Heart left ventricle (tissue), 16 donors: ENCODE results near the gene SORCS2. TPM values are rescaled to one million over a fixed set of nuclear protein-coding genes. Genes with fewer than 3 reads are reported as not detected.

ENCODE experiments used
- ATAC-seq, 4 donors: fragments of 200-7000 bp; cut with Tn5 transposase; one replicate each; pipeline ENCODE4 v1.9.1; 2020 to 2022; ENCODE audit warnings: moderate library complexity in 4 of 4, mild to moderate bottlenecking in 3 of 4, moderate number of reproducible peaks in 1 of 4
- DNase-seq, 5 donors: peaks; one replicate each; pipeline ENCODE4 v3.0.0-alpha.2; 2020
- H3K27ac ChIP-seq, 12 donors: fragments of 200-600 bp; sonication (generic) in 4 of 12; one replicate each; pipeline versions ENCODE4 v1.5.0 to v1.8.0; 2016 to 2022; ENCODE audit warnings: mild to moderate bottlenecking in 2 of 12
- H3K27me3 ChIP-seq, 9 donors: fragments of 200-600 bp; sonication (generic) in 2 of 9; one replicate each; pipeline versions ENCODE4 v1.5.1 to v1.8.0; 2016 to 2022; ENCODE audit warnings: mild to moderate bottlenecking in 3 of 9
- H3K36me3 ChIP-seq, 9 donors: fragments of 200-600 bp; sonication (generic) in 2 of 9; one replicate each; pipeline versions ENCODE4 v1.5.0 to v1.8.0; 2018 to 2022; ENCODE audit warnings: mild to moderate bottlenecking in 2 of 9
- H3K4me1 ChIP-seq, 12 donors: fragments of 200-600 bp; sonication (generic) in 4 of 12; one replicate each; pipeline versions ENCODE4 v1.5.0 to v1.8.0; 2016 to 2022; ENCODE audit warnings: mild to moderate bottlenecking in 3 of 12
- H3K4me3 ChIP-seq, 12 donors: fragments of 200-600 bp; sonication (generic) in 4 of 12; one replicate each; pipeline versions ENCODE4 v1.5.0 to v1.8.0; 2017 to 2022; ENCODE audit warnings: mild to moderate bottlenecking in 9 of 12, moderate library complexity in 4 of 12
- H3K9me3 ChIP-seq, 12 donors: fragments of 200-600 bp; sonication (generic) in 4 of 12; one replicate each; pipeline versions ENCODE4 v1.5.0 to v1.8.0; 2016 to 2022; ENCODE audit warnings: mild to moderate bottlenecking in 1 of 12
- POLR2A ChIP-seq, 2 donors: fragments of 450-650 bp; IDR thresholded peaks; one replicate each; pipeline ENCODE4 v1.6.1; 2017; ENCODE audit warnings: antibody characterized with exemption in 2 of 2, mild to moderate bottlenecking in 2 of 2, moderate library complexity in 2 of 2
- WGBS, 4 donors: extraction: QIAGEN DNeasy Blood & Tissue Kit in 2 of 4; methylation state at CpG; one replicate each; pipeline versions ENCODE4 v1.1.5 to v1.1.7; 2013 to 2018; 5-methylcytosine and 5-hydroxymethylcytosine counted together
- intact Hi-C, 10 donors: fragments of 100-400 bp; cut with DNase I; formaldehyde crosslinking; loops; one replicate each; pipeline versions ENCODE4 v1.11.1 to v1.14.2; 2022
- polyA plus RNA-seq, 2 donors: library from polyadenylated mRNA; stranded (reverse); fragments of 200-250 nt; gene quantifications; one replicate each; pipeline ENCODE4 v1.2.3, GENCODE V29; 2013
- total RNA-seq, 9 donors: library from RNA; depleted of rRNA in 2 of 9; stranded (reverse); fragments of >200 nt in 2 of 9; fragmentation: NEBNext Ultra II Directional in 3 of 9; extraction: Animal tissue kit (Norgen Biotek cat#: 25700) in 3 of 9; gene quantifications; one replicate each; pipeline versions ENCODE4 v1.1.0 to v1.2.4, GENCODE V29; 2016 to 2023
- TF ChIP-seq, protein P1 (sequence below), 12 donors: fragments of 200-600 bp; sonication (generic) in 4 of 12; IDR thresholded peaks; one replicate each; pipeline versions ENCODE4 v1.5.0 to v1.8.0; 2018 to 2022; ENCODE audit warnings: antibody characterized with exemption in 12 of 12, mild to moderate bottlenecking in 5 of 12
- donor health status: ischemic (EF 13 %, LVEDD 7.1; RV severe dilation, severe dysfunction).
- donor health status: healthy with polysubstance abuse.
- donor health status: DM: no; HTN: yes; CAD: no.
- donor health status: DM: no; HTN: no; CAD: no.
- donor health status: ischemic (EF 25% LVEDD 6.9; RV normal size, moderate dysfunction).
- donor health status: ischemic (EF 25% LVEDD 5.7; RV mildly dilated, moderate dysfunction).
- donor health status: healthy.
- donor health status: DM: yes; HTN: yes; CAD: no.
- donor health status: ischemic (EF 35%, LVEDD 5.7; RV mildly dilated, moderate dysfunction).
- donor health status: nonischemic (EF 11% LVEDD 7.7; RV severe dilation, severe dysfunction).
- donor health status: DM: yes; HTN: yes; CAD: no.
- donor health status: PGD.
- donor health status: ischemic (EF 29% LVEDD 5.4; RV normal size, mild dysfunction).
- donor health status: nonischemic (EF 23%, LVEDD 6.1; RV moderate dilation, normal function).

SORCS2 gene
- total and polyA plus RNA-seq, 11 donors = 0.28 to 5.5 (median 2.4) TPM

DNA sequence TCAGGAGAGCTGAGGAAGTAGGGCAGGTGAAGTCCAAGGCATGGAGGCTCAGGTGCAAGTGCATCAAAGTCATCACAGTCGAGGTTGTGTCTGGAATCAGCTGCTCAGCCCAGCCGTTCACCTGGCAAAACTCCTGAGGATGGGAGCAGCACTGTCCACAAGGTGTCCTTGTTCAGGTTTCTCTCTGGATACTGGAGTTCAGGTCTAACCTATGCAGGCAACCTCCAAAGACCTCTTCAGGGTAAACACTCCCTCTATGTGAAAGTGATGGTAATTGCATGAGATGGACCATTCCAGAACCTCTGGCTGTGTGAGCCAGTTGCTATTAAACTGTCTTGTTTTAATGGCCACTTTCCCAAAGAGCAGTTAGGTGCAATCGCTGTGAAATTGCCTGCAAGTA lies 362.6 kb downstream of the SORCS2 start:
- Histone ChIP-seq H3K27ac (no peak overlapping the region), H3K4me3 (no peak overlapping the region), H3K36me3 (no peaks in the 10 kb centered on the region), H3K27me3 (no peaks in the 10 kb centered on the region), H3K4me1 (no peaks in the 10 kb centered on the region), H3K9me3 (peaks cover 0 to 28% (median 16%) of the 10 kb centered on the region in 12 donors)
- intact Hi-C loops = no loop called here
- DNase-seq (no peak), ATAC-seq (no peak)
- WGBS, 4 donors = 62 to 72% (median 65%) methylated on average over 3 of the region's 3 CpGs
- TF ChIP-seq, protein P1, sequence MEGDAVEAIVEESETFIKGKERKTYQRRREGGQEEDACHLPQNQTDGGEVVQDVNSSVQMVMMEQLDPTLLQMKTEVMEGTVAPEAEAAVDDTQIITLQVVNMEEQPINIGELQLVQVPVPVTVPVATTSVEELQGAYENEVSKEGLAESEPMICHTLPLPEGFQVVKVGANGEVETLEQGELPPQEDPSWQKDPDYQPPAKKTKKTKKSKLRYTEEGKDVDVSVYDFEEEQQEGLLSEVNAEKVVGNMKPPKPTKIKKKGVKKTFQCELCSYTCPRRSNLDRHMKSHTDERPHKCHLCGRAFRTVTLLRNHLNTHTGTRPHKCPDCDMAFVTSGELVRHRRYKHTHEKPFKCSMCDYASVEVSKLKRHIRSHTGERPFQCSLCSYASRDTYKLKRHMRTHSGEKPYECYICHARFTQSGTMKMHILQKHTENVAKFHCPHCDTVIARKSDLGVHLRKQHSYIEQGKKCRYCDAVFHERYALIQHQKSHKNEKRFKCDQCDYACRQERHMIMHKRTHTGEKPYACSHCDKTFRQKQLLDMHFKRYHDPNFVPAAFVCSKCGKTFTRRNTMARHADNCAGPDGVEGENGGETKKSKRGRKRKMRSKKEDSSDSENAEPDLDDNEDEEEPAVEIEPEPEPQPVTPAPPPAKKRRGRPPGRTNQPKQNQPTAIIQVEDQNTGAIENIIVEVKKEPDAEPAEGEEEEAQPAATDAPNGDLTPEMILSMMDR (IDR thresholded peaks at IDR 0.05) = no peak
- no peak for TF ChIP-seq POLR2A (IDR thresholded peaks at IDR 0.05)

DNA sequence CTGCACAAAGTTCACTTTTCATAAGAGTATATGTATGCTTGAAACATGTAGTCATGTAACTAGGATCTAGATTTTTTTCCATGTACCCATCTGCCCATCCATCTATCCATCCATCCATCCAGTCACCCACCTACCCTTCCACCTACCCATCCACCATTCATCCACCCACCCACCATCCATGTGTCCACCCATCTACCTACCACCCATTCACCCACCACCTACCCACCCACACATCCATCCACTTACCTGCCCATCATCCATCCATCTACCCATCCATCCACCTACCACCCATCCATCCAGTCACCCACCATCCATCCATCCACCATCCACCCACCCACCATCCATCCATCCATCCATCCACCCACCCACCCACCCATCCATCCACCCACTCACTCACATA lies 364.2 kb downstream of the SORCS2 start:
- Histone ChIP-seq H3K27ac (no peak overlapping the region), H3K36me3 (no peaks in the 10 kb centered on the region), H3K4me1 (no peaks in the 10 kb centered on the region), H3K27me3 (no peaks in the 10 kb centered on the region), H3K9me3 (peaks cover 0 to 28% (median 16%) of the 10 kb centered on the region in 12 donors), H3K4me3 (no peak overlapping the region)
- no peak for ATAC-seq
- TF ChIP-seq POLR2A (IDR thresholded peaks at IDR 0.05) = no peak
- TF ChIP-seq, protein P1 (IDR thresholded peaks at IDR 0.05) = no peak
- intact Hi-C loops = no loop called here
- DNase-seq = no peak

DNA sequence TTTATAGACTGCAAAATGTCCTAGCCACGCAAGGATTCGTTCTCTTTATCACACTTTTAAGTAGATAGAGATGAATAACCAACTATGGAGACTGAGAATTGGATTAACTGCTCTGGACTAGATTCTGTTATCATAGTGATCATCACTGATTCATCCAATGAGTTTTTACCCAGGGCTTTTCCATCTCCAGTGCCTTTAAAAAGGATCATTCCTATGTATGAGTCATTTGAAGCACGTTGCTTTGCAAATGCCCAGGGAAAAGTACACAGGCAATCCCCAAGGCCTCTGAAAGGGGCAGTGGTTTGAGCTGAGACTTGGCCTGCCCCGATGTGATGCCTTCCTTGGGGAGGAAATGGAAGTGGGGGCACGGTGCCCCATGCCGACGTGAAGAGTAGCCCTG lies 365.1 kb downstream of the SORCS2 start:
- intact Hi-C loops = no loop called here
- DNase-seq (no peak), ATAC-seq (no peak)
- no peak for TF ChIP-seq POLR2A (IDR thresholded peaks at IDR 0.05)
- TF ChIP-seq, protein P1 (IDR thresholded peaks at IDR 0.05) = no peak
- H3K4me3 ChIP-seq = no peak overlapping the region
- H3K9me3 ChIP-seq = peaks cover 0 to 21% (median 12%) of the 10 kb centered on the region in 12 donors
- H3K27me3 ChIP-seq = no peaks in the 10 kb centered on the region
- H3K36me3 ChIP-seq = no peaks in the 10 kb centered on the region
- 68 to 80% (median 72%) methylated on average over 7 of the region's 7 CpGs for WGBS, 4 donors
- H3K27ac ChIP-seq = no peak overlapping the region
- H3K4me1 ChIP-seq = no peaks in the 10 kb centered on the region

DNA sequence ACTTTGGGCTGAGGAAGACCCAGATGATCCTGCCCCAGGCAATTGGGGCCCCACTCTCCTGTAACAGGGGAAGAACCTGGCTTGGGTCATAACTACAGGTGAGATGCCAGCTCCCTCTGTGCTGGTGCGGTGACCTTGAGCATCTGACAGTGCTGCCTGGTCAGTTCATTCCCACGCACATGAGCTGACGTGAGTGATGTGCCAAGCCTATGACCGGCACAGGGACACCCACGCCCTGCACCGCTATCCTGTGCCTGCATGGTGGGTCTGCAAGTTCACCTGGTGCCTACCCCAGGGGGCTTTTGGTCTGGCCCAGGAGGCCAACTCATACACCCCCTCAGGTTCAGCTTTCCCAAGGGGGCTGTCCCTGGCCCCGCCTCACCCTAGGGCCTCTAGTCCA lies 366.1 kb downstream of the SORCS2 start:
- ATAC-seq (no peak), DNase-seq (no peak)
- Histone ChIP-seq H3K27ac (no peak overlapping the region), H3K36me3 (no peaks in the 10 kb centered on the region), H3K4me3 (no peak overlapping the region), H3K9me3 (peaks cover 0 to 12% (median 3%) of the 10 kb centered on the region in 12 donors), H3K27me3 (no peaks in the 10 kb centered on the region), H3K4me1 (no peaks in the 10 kb centered on the region)
- intact Hi-C loops = no loop called here
- 90 to 100% (median 92%) methylated on average over 4 to 7 of the region's 7 CpGs for WGBS, 4 donors
- TF ChIP-seq POLR2A (IDR thresholded peaks at IDR 0.05) = no peak
- TF ChIP-seq, protein P1 (IDR thresholded peaks at IDR 0.05) = no peak
